ENCODE data around the gene CD38.

Gene CD38

GRCh38 chr4:15742637-15743036 is 35.5 kb upstream of the CD38 start:
- Histone ChIP-seq H3K4me3 (ENCODE audit: insufficient read depth, low read depth, low read length) (no peak overlapping the region), H3K9me3 (ENCODE audit: control insufficient read depth, low read length) (peaks cover 6% of the 10 kb centered on the region), H3K4me1 (ENCODE audit: control insufficient read depth, insufficient read depth, low read length) (peaks cover 4% of the 10 kb centered on the region), H3K27me3 (ENCODE audit: control insufficient read depth, insufficient read depth, low read length, poor library complexity, severe bottlenecking) (no peaks in the 10 kb centered on the region), H3K27ac (ENCODE audit: insufficient read depth, low read depth, low read length, poor library complexity, severe bottlenecking) (no peak overlapping the region), H3K36me3 (ENCODE audit: control insufficient read depth, insufficient read depth, low read length) (no peaks in the 10 kb centered on the region)
- 90 to 92% methylated on average over 1 of the region's 1 CpG for WGBS, 2 experiments

- Histone ChIP-seq H3K27ac (ENCODE audit: insufficient read depth, low read depth, low read length, poor library complexity, severe bottlenecking) (no peak overlapping the region), H3K9me3 (ENCODE audit: control insufficient read depth, low read length) (peaks cover 6% of the 10 kb centered on the region), H3K36me3 (ENCODE audit: control insufficient read depth, insufficient read depth, low read length) (no peaks in the 10 kb centered on the region), H3K4me1 (ENCODE audit: control insufficient read depth, insufficient read depth, low read length) (peaks cover 4% of the 10 kb centered on the region), H3K4me3 (ENCODE audit: insufficient read depth, low read depth, low read length) (no peak overlapping the region), H3K27me3 (ENCODE audit: control insufficient read depth, insufficient read depth, low read length, poor library complexity, severe bottlenecking) (no peaks in the 10 kb centered on the region)
- WGBS, 2 experiments: 67 to 86% methylated on average over 4 to 5 of the region's 5 CpGs
Observed at GRCh38 chr4:15744016-15744545, 34.0 kb upstream of the CD38 start.

- no peaks in the 10 kb centered on the region for H3K36me3 ChIP-seq (ENCODE audit: control insufficient read depth, insufficient read depth, low read length)
- no peak overlapping the region for H3K4me3 ChIP-seq (ENCODE audit: insufficient read depth, low read depth, low read length)
- peaks cover 6% of the 10 kb centered on the region for H3K9me3 ChIP-seq (ENCODE audit: control insufficient read depth, low read length)
- peaks cover 4% of the 10 kb centered on the region for H3K4me1 ChIP-seq (ENCODE audit: control insufficient read depth, insufficient read depth, low read length)
- WGBS, 2 experiments: 88 to 100% methylated on average over 1 of the region's 1 CpG
- H3K27ac ChIP-seq (ENCODE audit: insufficient read depth, low read depth, low read length, poor library complexity, severe bottlenecking): no peak overlapping the region
- no peaks in the 10 kb centered on the region for H3K27me3 ChIP-seq (ENCODE audit: control insufficient read depth, insufficient read depth, low read length, poor library complexity, severe bottlenecking)
Observed at GRCh38 chr4:15746110-15746509, 32.0 kb upstream of the CD38 start.

GRCh38 chr4:15749001-15749400 is 29.1 kb upstream of the CD38 start:
- Histone ChIP-seq H3K4me1 (ENCODE audit: control insufficient read depth, insufficient read depth, low read length) (no peaks in the 10 kb centered on the region), H3K4me3 (ENCODE audit: insufficient read depth, low read depth, low read length) (no peak overlapping the region), H3K36me3 (ENCODE audit: control insufficient read depth, insufficient read depth, low read length) (no peaks in the 10 kb centered on the region), H3K27me3 (ENCODE audit: control insufficient read depth, insufficient read depth, low read length, poor library complexity, severe bottlenecking) (no peaks in the 10 kb centered on the region), H3K27ac (ENCODE audit: insufficient read depth, low read depth, low read length, poor library complexity, severe bottlenecking) (no peak overlapping the region), H3K9me3 (ENCODE audit: control insufficient read depth, low read length) (peaks cover 3% of the 10 kb centered on the region)
- 78 to 84% methylated on average over 6 of the region's 6 CpGs for WGBS, 2 experiments

GRCh38 chr4:15751153-15751552 is 27.0 kb upstream of the CD38 start:
- H3K36me3 ChIP-seq (ENCODE audit: control insufficient read depth, insufficient read depth, low read length): no peaks in the 10 kb centered on the region
- no peaks in the 10 kb centered on the region for H3K27me3 ChIP-seq (ENCODE audit: control insufficient read depth, insufficient read depth, low read length, poor library complexity, severe bottlenecking)
- 94 to 100% methylated on average over 1 to 2 of the region's 2 CpGs for WGBS, 2 experiments
- H3K4me1 ChIP-seq (ENCODE audit: control insufficient read depth, insufficient read depth, low read length): no peaks in the 10 kb centered on the region
- H3K4me3 ChIP-seq (ENCODE audit: insufficient read depth, low read depth, low read length): no peak overlapping the region
- H3K9me3 ChIP-seq (ENCODE audit: control insufficient read depth, low read length): peaks cover 3% of the 10 kb centered on the region
- H3K27ac ChIP-seq (ENCODE audit: insufficient read depth, low read depth, low read length, poor library complexity, severe bottlenecking): no peak overlapping the region

GRCh38 chr4:15753081-15753480 is 25.0 kb upstream of the CD38 start:
- 95 to 96% methylated on average over 6 of the region's 6 CpGs for WGBS, 2 experiments
- H3K27ac ChIP-seq (ENCODE audit: insufficient read depth, low read depth, low read length, poor library complexity, severe bottlenecking): no peak overlapping the region
- no peaks in the 10 kb centered on the region for H3K4me1 ChIP-seq (ENCODE audit: control insufficient read depth, insufficient read depth, low read length)
- no peaks in the 10 kb centered on the region for H3K36me3 ChIP-seq (ENCODE audit: control insufficient read depth, insufficient read depth, low read length)
- no peak overlapping the region for H3K4me3 ChIP-seq (ENCODE audit: insufficient read depth, low read depth, low read length)
- no peaks in the 10 kb centered on the region for H3K27me3 ChIP-seq (ENCODE audit: control insufficient read depth, insufficient read depth, low read length, poor library complexity, severe bottlenecking)
- H3K9me3 ChIP-seq (ENCODE audit: control insufficient read depth, low read length): no peaks in the 10 kb centered on the region

GRCh38 chr4:15753786-15754185 is 24.3 kb upstream of the CD38 start:
- H3K4me3 ChIP-seq (ENCODE audit: insufficient read depth, low read depth, low read length): no peak overlapping the region
- no peaks in the 10 kb centered on the region for H3K9me3 ChIP-seq (ENCODE audit: control insufficient read depth, low read length)
- H3K27me3 ChIP-seq (ENCODE audit: control insufficient read depth, insufficient read depth, low read length, poor library complexity, severe bottlenecking): no peaks in the 10 kb centered on the region
- H3K36me3 ChIP-seq (ENCODE audit: control insufficient read depth, insufficient read depth, low read length): no peaks in the 10 kb centered on the region
- no peak overlapping the region for H3K27ac ChIP-seq (ENCODE audit: insufficient read depth, low read depth, low read length, poor library complexity, severe bottlenecking)
- H3K4me1 ChIP-seq (ENCODE audit: control insufficient read depth, insufficient read depth, low read length): no peaks in the 10 kb centered on the region
- WGBS, 2 experiments: 75 to 77% methylated on average over 4 of the region's 4 CpGs

- Histone ChIP-seq H3K36me3 (ENCODE audit: control insufficient read depth, insufficient read depth, low read length) (no peaks in the 10 kb centered on the region), H3K4me1 (ENCODE audit: control insufficient read depth, insufficient read depth, low read length) (no peaks in the 10 kb centered on the region), H3K27me3 (ENCODE audit: control insufficient read depth, insufficient read depth, low read length, poor library complexity, severe bottlenecking) (no peaks in the 10 kb centered on the region), H3K9me3 (ENCODE audit: control insufficient read depth, low read length) (no peaks in the 10 kb centered on the region), H3K27ac (ENCODE audit: insufficient read depth, low read depth, low read length, poor library complexity, severe bottlenecking) (no peak overlapping the region), H3K4me3 (ENCODE audit: insufficient read depth, low read depth, low read length) (no peak overlapping the region)
- WGBS, 2 experiments: 76 to 81% methylated on average over 3 to 4 of the region's 4 CpGs
Observed at GRCh38 chr4:15754323-15754722, 23.8 kb upstream of the CD38 start.

- WGBS, 2 experiments: 84 to 91% methylated on average over 4 of the region's 4 CpGs
- no peak overlapping the region for H3K27ac ChIP-seq (ENCODE audit: insufficient read depth, low read depth, low read length, poor library complexity, severe bottlenecking)
- no peaks in the 10 kb centered on the region for H3K9me3 ChIP-seq (ENCODE audit: control insufficient read depth, low read length)
Observed at GRCh38 chr4:15755321-15756155, 22.6 kb upstream of the CD38 start.

GRCh38 chr4:15756361-15756861 is 21.7 kb upstream of the CD38 start:
- Histone ChIP-seq H3K4me1 (ENCODE audit: control insufficient read depth, insufficient read depth, low read length) (no peaks in the 10 kb centered on the region), H3K27ac (ENCODE audit: insufficient read depth, low read depth, low read length, poor library complexity, severe bottlenecking) (no peak overlapping the region), H3K36me3 (ENCODE audit: control insufficient read depth, insufficient read depth, low read length) (no peaks in the 10 kb centered on the region), H3K4me3 (ENCODE audit: insufficient read depth, low read depth, low read length) (no peak overlapping the region), H3K27me3 (ENCODE audit: control insufficient read depth, insufficient read depth, low read length, poor library complexity, severe bottlenecking) (no peaks in the 10 kb centered on the region), H3K9me3 (ENCODE audit: control insufficient read depth, low read length) (no peaks in the 10 kb centered on the region)
- WGBS, 2 experiments: 77 to 78% methylated on average over 6 of the region's 6 CpGs

More at GRCh38 chr4:15755321-15756155, 22.6 kb upstream of the CD38 start:
- no peaks in the 10 kb centered on the region for H3K4me1 ChIP-seq (ENCODE audit: control insufficient read depth, insufficient read depth, low read length)
- no peaks in the 10 kb centered on the region for H3K27me3 ChIP-seq (ENCODE audit: control insufficient read depth, insufficient read depth, low read length, poor library complexity, severe bottlenecking)
- H3K36me3 ChIP-seq (ENCODE audit: control insufficient read depth, insufficient read depth, low read length): no peaks in the 10 kb centered on the region
- H3K4me3 ChIP-seq (ENCODE audit: insufficient read depth, low read depth, low read length): no peak overlapping the region
